ENCODE results near the gene UQCR10. TPM values are rescaled to one million over a fixed set of nuclear protein-coding genes. Genes with fewer than 3 reads are reported as not detected.
A peak's percentile ranks its signal among the peaks of the same experiment; 100 is the strongest.

UQCR10 gene
- total and polyA plus RNA-seq, 9 of the 15 experiments (the other 6 are each of a cell fraction or from before 2014, with no cell fraction given) = 128 to 903 (median 163) TPM

GRCh38 chr22:29733362-29734201, 33.6 kb upstream of the UQCR10 start (continued):
- no peak for TF ChIP-seq BCLAF1 (IDR thresholded peaks at IDR 0.05; ENCODE audit: borderline replicate concordance in 1 of 2, control insufficient read depth in 1 of 2, low read depth in 2 of 2, low read length in 1 of 2)
- TF ChIP-seq ZNF586 (CRISPR knock-in tag; conservative IDR thresholded peaks at IDR 0.05) = no peak
- TF ChIP-seq RBM39 (optimal IDR thresholded peaks at IDR 0.05; ENCODE audit: low read depth, low read length) = no peak
- peak; percentile 75 for TF ChIP-seq ARID1B (IDR thresholded peaks at IDR 0.05)
- no peak for TF ChIP-seq ZBTB12 (CRISPR knock-in tag; IDR thresholded peaks at IDR 0.05)
- TF ChIP-seq RBM17 (IDR thresholded peaks at IDR 0.05; ENCODE audit: borderline replicate concordance, low read depth, low read length) = no peak
- TF ChIP-seq ZNF274 (IDR thresholded peaks at IDR 0.05; ENCODE audit: borderline replicate concordance, low read depth, low read length) = no peak
- no peak for TF ChIP-seq MTF1 (CRISPR knock-in tag; IDR thresholded peaks at IDR 0.05; ENCODE audit: borderline replicate concordance)
- no peak for TF ChIP-seq LARP7 (IDR thresholded peaks at IDR 0.05)
- no peak for TF ChIP-seq NR2F6 (CRISPR knock-in tag; IDR thresholded peaks at IDR 0.05)
- peak; percentile 39; the same call in 1 of the 2 replicates for TF ChIP-seq TEAD4 (IDR thresholded peaks at IDR 0.05; ENCODE audit: low read length)
- TF ChIP-seq TEAD4 (CRISPR knock-in tag; IDR thresholded peaks at IDR 0.05; ENCODE audit: borderline replicate concordance) = no peak
- no peak for TF ChIP-seq CEBPG (CRISPR knock-in tag; IDR thresholded peaks at IDR 0.05)
- TF ChIP-seq CEBPG (tag; conservative IDR thresholded peaks at IDR 0.05 in 1 of 2, IDR thresholded peaks at IDR 0.05 in 1 of 2) = no peak
- TF ChIP-seq BRF2 (IDR thresholded peaks at IDR 0.05; ENCODE audit: borderline replicate concordance, insufficient read depth, insufficient read length) = no peak
- peak; percentile 37 to 58; a peak in 2 of 4 replicates for TF ChIP-seq TRIM24 (IDR thresholded peaks at IDR 0.05)
- no peak for TF ChIP-seq STAT5A (IDR thresholded peaks at IDR 0.05; ENCODE audit: borderline replicate concordance, low read length)
- peak; percentile 92 for TF ChIP-seq MEIS2 (IDR thresholded peaks at IDR 0.05; ENCODE audit: partially characterized antibody)
- TF ChIP-seq MBD2 (IDR thresholded peaks at IDR 0.05; ENCODE audit: borderline replicate concordance, low read depth) = no peak
- TF ChIP-seq FOS (IDR thresholded peaks at IDR 0.05; ENCODE audit: extremely low read depth, insufficient read length) = no peak
- TF ChIP-seq CCAR2 (IDR thresholded peaks at IDR 0.05; ENCODE audit: low read depth, low read length) = no peak
- TF ChIP-seq HNRNPL (IDR thresholded peaks at IDR 0.05; ENCODE audit: low read depth, low read length) = no peak
